ENCODE measurements around the gene IFNG-AS1. TPM values are rescaled to one million over a fixed set of nuclear protein-coding genes. Genes with fewer than 3 reads are reported as not detected.

Gene IFNG-AS1
- total RNA-seq (2014; rRNA removed; shearing (Covaris generic)), result not detected in 2 replicates

DNA sequence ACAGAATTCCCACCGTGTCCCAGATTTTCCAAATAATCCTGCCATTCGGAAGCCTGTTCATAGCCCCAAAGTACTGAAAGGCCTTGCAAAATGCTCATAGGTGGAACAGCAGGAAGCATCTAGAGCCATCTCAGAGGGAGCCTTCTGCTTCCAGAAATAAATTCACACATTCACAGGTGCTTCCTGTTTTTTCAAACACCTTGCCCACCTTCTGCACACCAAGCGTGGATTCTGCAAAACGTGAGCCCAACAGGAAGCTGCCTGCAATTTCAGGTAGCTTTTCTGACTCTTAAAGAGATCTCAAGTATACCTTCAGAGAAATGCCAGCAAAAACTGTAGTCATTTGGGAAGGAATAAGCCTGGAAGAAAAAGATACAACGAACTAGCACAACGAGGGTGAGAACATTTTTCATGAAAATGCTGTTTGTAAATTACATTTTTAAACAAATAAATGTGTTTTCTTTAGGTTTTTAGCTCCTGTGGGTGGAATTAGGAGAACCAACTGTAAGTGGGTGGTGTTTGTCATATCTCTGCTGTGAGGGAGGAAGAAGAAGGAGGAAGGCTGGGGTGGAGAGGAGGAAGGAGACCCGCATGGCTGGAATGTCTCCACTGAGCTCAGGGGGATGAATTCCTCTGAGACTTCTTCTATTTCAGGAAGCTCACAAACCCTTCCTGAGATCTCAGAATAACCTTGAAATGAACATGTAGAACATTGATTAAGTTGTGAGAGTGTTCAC is at the start of gene IFNG-AS1:
Gene IFNG-AS1 (plus strand): TSS at position 264 of the 737 bp plus-strand sequence.
- Histone ChIP-seq H3K4me1 (replicated peaks) (0 out of 2 replicates have a peak, but pooled peaks cover 3% of the 10 kb centered on the region), H3K36me3 (no peaks in the 10 kb centered on the region), H3K27ac (no peak within 1 kb of the TSS), H3K27me3 (replicated peaks) (no peaks in the 10 kb centered on the region), H3K9me3 (replicated peaks) (no peaks in the 10 kb centered on the region), H3K4me3 (no peak within 1 kb of the TSS)
- DNase-seq (ENCODE audit: low read depth in 1 of 2, low spot score in 2 of 2), result no peak

DNA sequence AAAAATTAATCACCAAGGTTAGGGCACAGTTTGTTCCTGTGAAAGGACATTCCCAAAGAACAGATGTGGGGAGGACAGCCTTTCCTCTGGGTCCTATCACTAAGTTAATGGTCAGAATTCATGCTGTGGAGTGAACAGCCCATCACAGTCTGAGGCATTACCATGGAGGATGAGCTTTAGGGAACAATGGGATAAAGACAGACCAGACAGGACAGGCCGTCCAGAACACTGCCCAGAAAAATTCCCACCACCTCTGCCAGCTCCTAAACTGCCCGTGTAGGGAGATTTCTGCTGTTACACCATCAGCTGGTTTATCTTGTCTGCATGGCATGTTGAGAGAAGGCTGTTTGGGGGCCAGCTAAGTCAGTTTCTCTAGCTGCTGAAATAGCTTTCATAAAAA is 49.6 kb upstream of the IFNG-AS1 start:
- H3K27me3 ChIP-seq (replicated peaks), result no peaks in the 10 kb centered on the region
- H3K36me3 ChIP-seq, result no peaks in the 10 kb centered on the region
- no peak overlapping the region for H3K27ac ChIP-seq
- DNase-seq (ENCODE audit: low read depth in 1 of 2, low spot score in 2 of 2), result no peak
- peaks cover 12% of the 10 kb centered on the region for H3K4me1 ChIP-seq (replicated peaks)
- no peak overlapping the region for H3K4me3 ChIP-seq
- no peaks in the 10 kb centered on the region for H3K9me3 ChIP-seq (replicated peaks)

DNA sequence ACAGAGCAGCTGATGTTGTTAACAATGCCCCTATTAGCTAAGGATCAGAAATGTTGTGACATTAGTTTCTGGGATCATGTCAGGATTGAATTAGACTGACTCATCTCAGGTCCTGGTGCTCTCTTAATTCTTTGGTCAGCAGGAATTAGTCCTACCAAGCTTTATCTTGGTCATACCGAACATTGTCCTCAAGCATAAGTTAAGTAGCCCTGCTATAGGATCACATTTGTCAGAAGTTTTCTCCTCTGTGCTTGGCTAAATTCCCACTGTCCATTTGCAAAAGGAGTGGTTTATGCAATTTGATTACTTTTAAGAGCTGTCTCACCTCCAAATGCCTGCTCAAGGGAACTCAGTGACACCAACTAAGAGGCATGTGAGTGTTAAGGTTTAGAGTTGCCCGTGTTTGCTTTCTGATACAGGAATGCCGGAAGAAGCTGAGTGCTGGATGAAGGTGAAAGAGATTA is 48.4 kb upstream of the IFNG-AS1 start:
- DNase-seq (ENCODE audit: low read depth in 1 of 2, low spot score in 2 of 2), result peak in 1 of 2 experiments; percentile 33
- no peak overlapping the region for H3K27ac ChIP-seq

DNA sequence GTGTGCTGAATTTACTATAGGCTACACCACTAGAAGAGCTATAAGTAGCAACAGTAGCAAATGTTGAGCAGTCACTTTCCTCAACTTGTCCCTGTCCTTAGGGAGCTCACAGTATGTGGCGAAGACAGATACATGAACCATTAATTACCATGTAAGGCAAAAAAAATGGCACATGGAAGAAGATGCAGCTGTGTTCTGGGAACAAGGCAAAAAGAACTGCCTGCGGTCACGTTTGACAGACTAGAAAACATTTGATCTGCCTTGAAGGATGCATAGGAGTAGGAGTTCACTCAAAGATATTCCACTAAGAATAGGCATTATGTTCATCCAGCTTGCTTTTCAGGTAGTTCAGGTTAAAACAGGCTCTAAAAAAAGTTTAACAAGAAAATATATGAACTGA is 46.5 kb upstream of the IFNG-AS1 start:
- H3K4me1 ChIP-seq (replicated peaks), result peaks cover 12% of the 10 kb centered on the region

More for the DNA sequence above, 48.4 kb upstream of the IFNG-AS1 start:
- Histone ChIP-seq H3K9me3 (replicated peaks) (no peaks in the 10 kb centered on the region), H3K27me3 (replicated peaks) (no peaks in the 10 kb centered on the region), H3K4me1 (replicated peaks) (peaks cover 12% of the 10 kb centered on the region), H3K36me3 (no peaks in the 10 kb centered on the region), H3K4me3 (no peak overlapping the region)

DNA sequence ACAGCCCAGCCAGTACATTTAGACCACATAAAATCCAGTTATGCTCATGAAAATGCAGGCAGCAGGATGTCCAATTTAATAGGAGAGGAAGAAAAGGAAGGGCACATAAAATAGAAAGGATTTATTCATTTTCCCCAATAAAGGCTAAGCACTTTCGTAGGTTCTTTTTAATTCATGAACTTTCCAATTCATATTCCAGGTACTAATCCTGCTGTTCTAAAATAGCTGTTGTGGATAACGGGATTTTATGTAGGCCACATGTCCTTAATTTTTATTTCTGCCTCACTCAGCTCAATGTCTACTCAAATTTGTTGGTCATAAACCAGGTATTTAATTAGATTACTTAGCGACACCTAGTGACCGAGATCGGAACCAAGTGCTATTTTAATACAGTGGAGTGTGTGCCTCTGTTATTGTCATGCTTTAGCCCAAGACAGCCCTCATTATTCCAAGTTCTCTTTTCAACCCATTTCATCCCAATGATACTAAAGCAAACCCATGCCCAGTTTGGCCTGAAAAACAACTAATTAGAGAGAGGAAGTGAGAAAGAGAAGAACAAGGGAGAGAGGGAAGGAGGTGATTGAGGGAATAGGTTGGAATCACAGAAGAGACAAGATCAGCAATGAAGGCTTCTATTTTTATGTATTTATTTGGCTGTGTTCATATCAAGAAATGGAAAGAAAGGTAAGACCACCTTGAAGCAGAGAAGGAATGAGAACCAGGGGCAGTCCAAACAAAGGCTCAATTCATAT is 45.9 kb upstream of the IFNG-AS1 start:
- no peaks in the 10 kb centered on the region for H3K36me3 ChIP-seq
- no peak overlapping the region for H3K4me3 ChIP-seq
- peak; percentile 47 to 66 for DNase-seq (ENCODE audit: low read depth in 1 of 2, low spot score in 2 of 2)
- H3K27me3 ChIP-seq (replicated peaks), result no peaks in the 10 kb centered on the region
- H3K4me1 ChIP-seq (replicated peaks), result peaks cover 12% of the 10 kb centered on the region
- no peak overlapping the region for H3K27ac ChIP-seq
- H3K9me3 ChIP-seq (replicated peaks), result no peaks in the 10 kb centered on the region

More for the DNA sequence above, 46.5 kb upstream of the IFNG-AS1 start:
- Histone ChIP-seq H3K36me3 (no peaks in the 10 kb centered on the region), H3K4me3 (no peak overlapping the region), H3K27me3 (replicated peaks) (no peaks in the 10 kb centered on the region), H3K27ac (no peak overlapping the region), H3K9me3 (replicated peaks) (no peaks in the 10 kb centered on the region)
- DNase-seq (ENCODE audit: low read depth in 1 of 2, low spot score in 2 of 2), result no peak

DNA sequence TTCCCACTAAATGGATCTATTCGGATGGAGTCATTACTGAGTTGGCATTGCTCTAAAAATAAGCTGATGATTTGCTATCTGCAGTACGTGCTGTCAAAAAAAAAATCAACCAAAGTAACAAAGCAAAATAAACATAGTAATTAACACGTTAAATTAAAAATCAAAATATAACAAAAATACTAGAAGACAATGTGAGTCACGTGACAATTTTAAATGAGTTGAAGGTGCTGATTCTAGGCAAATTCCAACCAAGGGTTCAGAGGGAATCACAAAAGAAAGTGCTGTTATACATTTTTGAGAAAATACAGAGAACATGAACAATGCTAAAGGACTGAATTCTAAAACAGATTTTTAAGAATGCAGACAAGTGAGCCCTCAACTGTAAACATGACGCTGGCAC is 45.2 kb upstream of the IFNG-AS1 start:
- H3K4me3 ChIP-seq, result no peak overlapping the region
- H3K36me3 ChIP-seq, result no peaks in the 10 kb centered on the region
- H3K27me3 ChIP-seq (replicated peaks), result no peaks in the 10 kb centered on the region; the same call in 1 of the 2 replicates
- no peaks in the 10 kb centered on the region for H3K9me3 ChIP-seq (replicated peaks)
- no peak overlapping the region for H3K27ac ChIP-seq
- no peak for DNase-seq (ENCODE audit: low read depth in 1 of 2, low spot score in 2 of 2)
- peaks cover 12% of the 10 kb centered on the region for H3K4me1 ChIP-seq (replicated peaks)

DNA sequence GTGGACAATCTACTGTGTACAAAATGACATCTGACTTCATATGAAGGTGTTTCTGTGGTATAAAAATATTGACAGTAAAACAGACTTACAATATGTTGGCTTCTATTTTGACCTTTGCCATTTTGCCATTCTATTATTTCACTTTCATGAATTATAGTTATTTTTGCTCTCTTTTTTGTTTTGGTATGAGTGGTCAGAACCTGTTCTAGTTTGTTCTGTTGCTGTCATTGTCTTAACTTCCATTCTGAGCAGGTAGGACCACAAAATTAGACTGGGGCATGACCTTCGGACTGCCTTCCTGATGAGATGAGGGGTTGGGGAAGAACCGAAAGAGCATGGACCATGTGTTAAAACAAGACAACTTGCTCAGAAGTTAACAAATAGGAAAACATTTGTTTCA is 36.5 kb upstream of the IFNG-AS1 start:
- Histone ChIP-seq H3K9me3 (replicated peaks) (no peaks in the 10 kb centered on the region), H3K27me3 (replicated peaks) (no peaks in the 10 kb centered on the region; the same call in 1 of the 2 replicates), H3K4me1 (replicated peaks) (no peaks in the 10 kb centered on the region), H3K27ac (no peak overlapping the region), H3K4me3 (no peak overlapping the region), H3K36me3 (no peaks in the 10 kb centered on the region)
- DNase-seq (ENCODE audit: low read depth in 1 of 2, low spot score in 2 of 2), result no peak

DNA sequence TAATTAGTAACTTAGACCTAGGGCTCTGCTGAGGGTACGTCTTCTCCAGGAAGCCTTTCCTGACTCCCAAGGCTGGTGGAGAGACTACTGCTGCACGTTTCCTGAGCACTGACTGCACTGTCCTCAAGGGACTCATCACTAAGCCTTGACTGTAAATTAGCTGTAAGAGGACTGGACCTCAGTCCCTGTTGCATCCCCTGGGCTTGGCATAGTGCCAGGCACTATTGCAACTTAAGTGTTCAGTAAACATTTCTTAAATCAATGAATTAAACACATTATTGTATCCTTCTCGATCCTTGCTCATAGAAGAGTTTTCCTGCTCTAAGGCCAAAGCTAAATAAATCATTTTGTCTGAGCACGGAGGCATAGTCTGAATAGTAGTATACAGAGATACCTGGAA is 31.9 kb upstream of the IFNG-AS1 start:
- H3K4me3 ChIP-seq, result no peak overlapping the region
- DNase-seq (ENCODE audit: low read depth in 1 of 2, low spot score in 2 of 2), result no peak
- H3K9me3 ChIP-seq (replicated peaks), result no peaks in the 10 kb centered on the region
- H3K4me1 ChIP-seq (replicated peaks), result no peaks in the 10 kb centered on the region
- H3K36me3 ChIP-seq, result no peaks in the 10 kb centered on the region
- no peak overlapping the region for H3K27ac ChIP-seq
- no peaks in the 10 kb centered on the region for H3K27me3 ChIP-seq (replicated peaks)

DNA sequence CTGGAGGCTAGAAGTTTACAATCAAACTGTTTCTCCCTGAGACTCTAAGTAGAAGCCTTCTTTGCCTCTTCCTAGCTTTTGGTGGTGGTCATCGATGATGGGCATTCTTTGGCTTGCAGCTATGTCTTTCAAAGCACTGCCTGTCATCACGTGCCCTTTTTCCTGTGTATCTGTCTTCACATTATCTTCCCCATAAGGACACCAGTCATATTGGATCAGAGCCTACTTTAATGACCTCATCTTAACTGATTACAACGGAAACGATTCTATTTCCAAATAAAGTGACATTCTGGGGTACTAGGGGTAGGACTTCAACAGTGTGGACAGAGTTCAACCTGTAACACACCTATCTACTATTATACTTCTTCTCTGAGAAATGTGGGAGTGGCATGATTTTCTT is 31.1 kb upstream of the IFNG-AS1 start:
- no peaks in the 10 kb centered on the region for H3K36me3 ChIP-seq
- H3K27me3 ChIP-seq (replicated peaks), result no peaks in the 10 kb centered on the region
- no peaks in the 10 kb centered on the region for H3K4me1 ChIP-seq (replicated peaks)
- no peaks in the 10 kb centered on the region for H3K9me3 ChIP-seq (replicated peaks)
- no peak for DNase-seq (ENCODE audit: low read depth in 1 of 2, low spot score in 2 of 2)
- no peak overlapping the region for H3K4me3 ChIP-seq
- no peak overlapping the region for H3K27ac ChIP-seq

DNA sequence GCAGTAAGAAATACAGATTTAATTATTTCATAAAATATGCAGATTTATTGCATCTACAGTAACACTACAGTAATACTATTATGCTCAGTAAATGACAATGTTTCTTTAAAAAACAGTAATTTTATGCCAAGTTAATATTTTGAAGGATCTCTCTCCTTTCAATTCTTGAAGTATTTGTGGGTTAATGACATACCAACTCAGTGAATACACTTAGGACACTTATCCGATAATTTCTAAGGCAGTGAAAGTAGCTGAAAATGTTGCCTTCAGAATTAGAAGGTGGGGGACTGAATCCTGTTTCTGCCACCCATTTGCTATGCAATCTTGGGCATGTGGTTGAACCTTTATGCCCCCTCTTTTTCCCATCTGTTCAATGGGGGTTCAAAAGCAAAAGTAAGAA is 24.8 kb upstream of the IFNG-AS1 start:
- Histone ChIP-seq H3K27ac (no peak overlapping the region), H3K9me3 (replicated peaks) (no peaks in the 10 kb centered on the region), H3K4me1 (replicated peaks) (no peaks in the 10 kb centered on the region), H3K36me3 (no peaks in the 10 kb centered on the region), H3K4me3 (no peak overlapping the region), H3K27me3 (replicated peaks) (no peaks in the 10 kb centered on the region)
- DNase-seq (ENCODE audit: low read depth in 1 of 2, low spot score in 2 of 2), result no peak

DNA sequence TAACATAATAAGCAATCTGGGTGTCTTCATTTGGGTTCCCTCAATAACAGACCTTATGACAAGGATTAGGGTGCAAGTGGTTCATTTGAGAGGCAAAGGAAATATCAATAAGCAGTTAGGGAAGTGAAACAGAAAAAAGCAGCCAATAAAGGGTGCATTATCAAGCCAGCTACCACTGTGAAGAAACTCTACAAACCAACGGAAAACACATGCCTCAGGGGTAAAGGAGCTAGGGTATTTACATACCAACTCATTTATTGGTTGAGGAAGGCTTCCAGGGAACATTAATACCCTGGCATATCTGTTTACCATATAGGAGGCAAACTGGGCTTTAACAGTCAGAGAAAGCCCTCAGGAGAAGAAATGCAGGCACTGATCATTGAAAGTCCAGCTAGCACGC is 22.7 kb upstream of the IFNG-AS1 start:
- DNase-seq (ENCODE audit: low read depth in 1 of 2, low spot score in 2 of 2), result no peak
- Histone ChIP-seq H3K27me3 (replicated peaks) (no peaks in the 10 kb centered on the region), H3K27ac (no peak overlapping the region)

DNA sequence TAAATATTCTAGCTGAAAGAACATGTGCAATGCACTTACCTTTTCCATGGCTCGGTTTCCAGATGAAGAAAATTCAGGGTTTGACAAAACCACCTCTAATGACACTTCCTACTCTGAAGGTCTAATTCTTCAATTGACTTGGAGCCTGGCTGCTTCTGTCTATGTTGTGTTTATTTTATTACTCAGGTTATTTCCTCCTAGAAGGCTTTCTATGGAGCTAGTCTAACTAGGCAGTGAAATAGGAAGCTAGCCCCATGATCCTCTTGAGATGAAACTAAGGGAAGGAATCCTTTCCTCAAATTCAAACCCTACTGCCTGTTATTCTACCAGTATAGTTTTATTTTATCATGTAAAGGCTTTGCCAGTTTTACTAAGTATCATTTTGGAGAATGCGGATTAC is 20.9 kb upstream of the IFNG-AS1 start:
- DNase-seq (ENCODE audit: low read depth in 1 of 2, low spot score in 2 of 2), result no peak
- no peaks in the 10 kb centered on the region for H3K27me3 ChIP-seq (replicated peaks)
- no peak overlapping the region for H3K4me3 ChIP-seq

More for the DNA sequence above, 22.7 kb upstream of the IFNG-AS1 start:
- Histone ChIP-seq H3K9me3 (replicated peaks) (no peaks in the 10 kb centered on the region), H3K4me3 (no peak overlapping the region), H3K36me3 (no peaks in the 10 kb centered on the region), H3K4me1 (replicated peaks) (no peaks in the 10 kb centered on the region)

DNA sequence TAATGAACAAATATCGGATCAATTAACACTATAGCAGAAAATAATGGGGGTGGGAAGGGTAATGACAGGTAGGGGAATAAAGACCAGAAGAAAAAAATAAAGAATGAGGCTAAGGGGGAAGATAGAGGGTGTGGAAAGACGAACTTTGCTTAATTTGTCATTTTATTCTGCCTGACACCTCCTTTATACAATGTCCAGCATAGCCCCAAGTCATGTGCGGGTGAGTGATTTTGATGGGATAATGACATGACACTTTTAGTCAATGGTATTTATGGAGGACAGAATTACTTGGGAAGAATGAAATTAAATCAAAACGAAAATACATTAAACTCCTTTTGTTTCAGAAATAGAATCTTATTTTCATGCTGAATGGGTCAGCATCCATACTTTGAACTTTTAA is 20.5 kb upstream of the IFNG-AS1 start:
- no peaks in the 10 kb centered on the region for H3K9me3 ChIP-seq (replicated peaks)
- H3K4me3 ChIP-seq, result no peak overlapping the region
- DNase-seq (ENCODE audit: low read depth in 1 of 2, low spot score in 2 of 2), result no peak
- no peaks in the 10 kb centered on the region for H3K4me1 ChIP-seq (replicated peaks)
- H3K36me3 ChIP-seq, result no peaks in the 10 kb centered on the region
- no peaks in the 10 kb centered on the region for H3K27me3 ChIP-seq (replicated peaks)
- H3K27ac ChIP-seq, result no peak overlapping the region

More for the DNA sequence above, 20.9 kb upstream of the IFNG-AS1 start:
- H3K9me3 ChIP-seq (replicated peaks), result no peaks in the 10 kb centered on the region
- H3K36me3 ChIP-seq, result no peaks in the 10 kb centered on the region
- H3K27ac ChIP-seq, result no peak overlapping the region
- no peaks in the 10 kb centered on the region for H3K4me1 ChIP-seq (replicated peaks)

DNA sequence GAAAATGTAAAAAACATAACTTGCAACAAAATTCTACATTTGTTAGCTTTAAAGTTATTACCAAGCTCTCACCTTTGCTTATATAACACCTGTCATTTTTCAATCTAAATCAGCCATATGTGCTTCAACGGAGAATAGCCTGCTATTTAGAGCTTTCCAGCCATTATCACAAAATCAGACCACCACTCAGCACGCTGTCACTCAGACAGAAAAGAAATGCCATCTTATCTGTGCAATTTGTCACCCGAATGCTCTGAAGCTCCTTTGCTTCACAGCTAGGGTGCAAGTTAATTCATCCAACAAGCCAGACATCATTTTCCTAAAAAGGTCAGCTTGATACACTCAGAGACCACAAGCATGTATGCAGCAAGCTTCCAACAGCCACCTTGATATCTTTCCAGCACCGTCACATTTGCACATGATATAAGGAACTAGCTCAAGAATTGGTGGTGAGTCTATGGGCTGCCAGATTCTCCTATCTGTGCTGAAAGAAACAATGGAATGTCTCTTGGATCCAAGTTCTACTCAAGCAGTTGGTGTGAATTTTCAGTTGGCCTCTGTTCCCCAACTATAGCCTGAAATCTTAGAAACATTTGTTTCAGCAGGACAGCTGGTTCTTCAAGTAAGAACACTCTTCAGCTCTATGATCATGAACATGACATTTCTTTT is 20.0 kb upstream of the IFNG-AS1 start:
- Histone ChIP-seq H3K27ac (no peak overlapping the region), H3K4me1 (replicated peaks) (no peaks in the 10 kb centered on the region), H3K36me3 (no peaks in the 10 kb centered on the region), H3K4me3 (no peak overlapping the region), H3K27me3 (replicated peaks) (no peaks in the 10 kb centered on the region), H3K9me3 (replicated peaks) (no peaks in the 10 kb centered on the region)
- no peak for DNase-seq (ENCODE audit: low read depth in 1 of 2, low spot score in 2 of 2)
